H9 (cell line): ENCODE data around the gene TNIK. TPM values are rescaled to one million over a fixed set of nuclear protein-coding genes. Genes with fewer than 3 reads are reported as not detected.

Source experiments
- DNase-seq: peaks from one replicate; pipeline ENCODE4 v3.0.0-alpha.2; 2017
- H2AFZ ChIP-seq: one replicate; pipeline ENCODE4 v1.6.1; 2013; ENCODE audit warnings: mild to moderate bottlenecking, low read length, control low read depth, moderate library complexity
- H2AK5ac ChIP-seq: 2 replicates; pipeline ENCODE4 v1.6.1; 2013; ENCODE audit warnings: low read length, control low read depth, mixed read lengths; ENCODE audit not compliant: insufficient read length
- H2BK120ac ChIP-seq: one replicate; pipeline ENCODE4 v1.6.1; 2013; ENCODE audit warnings: low read depth, mild to moderate bottlenecking, low read length, control low read depth, inconsistent platforms; ENCODE audit not compliant: poor library complexity, severe bottlenecking
- H2BK12ac ChIP-seq: 2 replicates; pipeline ENCODE4 v1.6.1; 2013; ENCODE audit warnings: low read length, control low read depth, mixed read lengths, low read depth; ENCODE audit not compliant: insufficient read length
- H2BK15ac ChIP-seq: 2 replicates; pipeline ENCODE4 v1.6.1; 2013; ENCODE audit warnings: low read depth, low read length, control low read depth
- H2BK20ac ChIP-seq: one replicate; pipeline ENCODE4 v1.6.1; 2013; ENCODE audit warnings: low read depth, mild to moderate bottlenecking, low read length, control low read depth, inconsistent platforms; ENCODE audit not compliant: poor library complexity, severe bottlenecking
- H2BK5ac ChIP-seq: 2 replicates; pipeline ENCODE4 v1.6.1; 2013; ENCODE audit warnings: low read length, control low read depth, mixed read lengths; ENCODE audit not compliant: insufficient read length
- H3K14ac ChIP-seq: 2 replicates; pipeline ENCODE4 v1.6.1; 2013; ENCODE audit warnings: low read length, control low read depth; ENCODE audit not compliant: insufficient read depth
- H3K18ac ChIP-seq: 2 replicates; pipeline ENCODE4 v1.6.1; 2013; ENCODE audit warnings: low read depth, mild to moderate bottlenecking, mixed read lengths, low read length, control low read depth; ENCODE audit not compliant: insufficient read length
- H3K23ac ChIP-seq: 2 replicates; pipeline ENCODE4 v1.6.1; 2013; ENCODE audit warnings: low read length, control low read depth, mixed read lengths, low read depth; ENCODE audit not compliant: insufficient read length
- H3K23me2 ChIP-seq: 2 replicates; pipeline ENCODE4 v1.6.1; 2013; ENCODE audit warnings: low read depth, mild to moderate bottlenecking, mixed read lengths, low read length, control low read depth; ENCODE audit not compliant: insufficient read length, poor library complexity, severe bottlenecking
- H3K27ac ChIP-seq: 2 replicates; pipeline ENCODE4 v1.5.1; 2013; ENCODE audit warnings: low read length, control low read depth, mixed read lengths, low read depth; ENCODE audit not compliant: insufficient read length
- H3K27me3 ChIP-seq: 2 replicates; pipeline ENCODE4 v1.6.1; 2013; ENCODE audit warnings: low read length, control low read depth, inconsistent platforms; ENCODE audit not compliant: insufficient read depth
- H3K4ac ChIP-seq: 2 replicates; pipeline ENCODE4 v1.6.1; 2013; ENCODE audit warnings: low read depth, mild to moderate bottlenecking, control low read depth, inconsistent platforms, low read length, moderate library complexity
- H3K4me1 ChIP-seq: 2 replicates; pipeline ENCODE4 v1.6.1; 2013; ENCODE audit warnings: low read length, control low read depth, inconsistent platforms; ENCODE audit not compliant: insufficient read depth
- H3K4me2 ChIP-seq: 2 replicates; pipeline ENCODE4 v1.6.1; 2013; ENCODE audit warnings: low read length, control low read depth, mixed read lengths; ENCODE audit not compliant: insufficient read length, insufficient read depth
- H3K56ac ChIP-seq: 2 replicates; pipeline ENCODE4 v1.6.1; 2013; ENCODE audit warnings: low read depth, mild to moderate bottlenecking, mixed read lengths, low read length, control low read depth; ENCODE audit not compliant: insufficient read length
- H3K79me1 ChIP-seq: 2 replicates; pipeline ENCODE4 v1.6.1; 2013; ENCODE audit warnings: low read depth, mild to moderate bottlenecking, moderate library complexity, low read length, control low read depth, inconsistent platforms; ENCODE audit not compliant: insufficient read depth, poor library complexity, severe bottlenecking
- H3K79me2 ChIP-seq: 2 replicates; pipeline ENCODE4 v1.6.1; 2013; ENCODE audit warnings: low read length, control low read depth, inconsistent platforms; ENCODE audit not compliant: insufficient read depth
- H3K9ac ChIP-seq: 2 replicates; pipeline ENCODE4 v1.6.1; 2013; ENCODE audit warnings: low read length, control low read depth, mixed read lengths; ENCODE audit not compliant: insufficient read length; ENCODE audit errors: extremely low read depth
- H3K9me3 ChIP-seq: one replicate; pipeline ENCODE4 v1.6.1; 2013; ENCODE audit warnings: low read depth, low read length, inconsistent platforms; ENCODE audit not compliant: control insufficient read depth
- H3T11ph ChIP-seq: one replicate; pipeline ENCODE4 v1.6.1; 2013; ENCODE audit warnings: mild to moderate bottlenecking, low read length, control low read depth, inconsistent platforms
- H4K20me1 ChIP-seq: one replicate; pipeline ENCODE4 v1.6.1; 2013; ENCODE audit not compliant: control insufficient read depth, insufficient read length, insufficient read depth
- H4K5ac ChIP-seq: 2 replicates; pipeline ENCODE4 v1.6.1; 2013; ENCODE audit warnings: low read depth, mild to moderate bottlenecking, mixed read lengths, low read length, control low read depth; ENCODE audit not compliant: insufficient read length
- H4K8ac ChIP-seq: replicated peaks from 2 replicates; pipeline ENCODE4 v1.6.1; 2013; ENCODE audit warnings: low read length, control low read depth, mixed read lengths, low read depth; ENCODE audit not compliant: insufficient read length
- H4K91ac ChIP-seq: 2 replicates; pipeline ENCODE4 v1.6.1; 2013; ENCODE audit warnings: low read depth, mild to moderate bottlenecking, moderate library complexity, mixed read lengths, low read length, control low read depth; ENCODE audit not compliant: insufficient read length
- H3K27ac Mint-ChIP-seq, 3 experiments: 2 replicates in 2 of 3; 3 replicates in 1 of 3; pipeline ENCODE4 v1.8.0; 2020 to 2021; ENCODE audit warnings: mixed read lengths in 3 of 3, mild to moderate bottlenecking in 1 of 3, moderate library complexity in 1 of 3
- H3K27me3 Mint-ChIP-seq: 2 replicates; pipeline ENCODE4 v1.8.0; 2021; ENCODE audit warnings: low read depth, mild to moderate bottlenecking, moderate library complexity, mixed read lengths
- H3K36me3 Mint-ChIP-seq, 3 experiments: 2 replicates in 2 of 3; 3 replicates in 1 of 3; pipeline ENCODE4 v1.8.0; 2020 to 2021; ENCODE audit warnings: low read depth in 3 of 3, mixed read lengths in 3 of 3; ENCODE audit not compliant: insufficient read depth in 1 of 3
- H3K4me1 Mint-ChIP-seq, 2 experiments: 2 replicates each; pipeline ENCODE4 v1.8.0; 2020; ENCODE audit warnings: mixed read lengths in 2 of 2
- H3K4me3 Mint-ChIP-seq, 2 experiments: 2 replicates in 1 of 2; 3 replicates in 1 of 2; pipeline ENCODE4 v1.8.0; 2020 to 2021; ENCODE audit warnings: mild to moderate bottlenecking in 2 of 2, mixed read lengths in 2 of 2, moderate library complexity in 1 of 2
- H3K9me3 Mint-ChIP-seq, 2 experiments: 2 replicates in 1 of 2; 3 replicates in 1 of 2; pipeline ENCODE4 v1.8.0; 2020; ENCODE audit warnings: mild to moderate bottlenecking in 2 of 2, mixed read lengths in 2 of 2, moderate library complexity in 1 of 2
- CTCF ChIP-seq: fragments of 200-600 bp; sonication (generic); conservative IDR thresholded peaks from 3 replicates; pipeline ENCODE4 v1.8.0; 2021; ENCODE audit warnings: antibody characterized with exemption, mild to moderate bottlenecking
- WGBS: extraction: QIAGEN DNeasy Blood & Tissue Kit; methylation state at CpG from one replicate; pipeline ENCODE4 v1.1.7; 2013; ENCODE audit warnings: missing lambda C conversion rate, low lambda C conversion rate, mixed read lengths; ENCODE audit not compliant: insufficient read length; ENCODE audit errors: extremely low coverage; 5-methylcytosine and 5-hydroxymethylcytosine counted together
- total RNA-seq: library from RNA; stranded (reverse); gene quantifications from 2 replicates; pipeline ENCODE4 v1.2.1, GENCODE V29; 2021

Gene TNIK
- total RNA-seq, 1 experiment from 2014 or later, result 15.9 TPM

DNA sequence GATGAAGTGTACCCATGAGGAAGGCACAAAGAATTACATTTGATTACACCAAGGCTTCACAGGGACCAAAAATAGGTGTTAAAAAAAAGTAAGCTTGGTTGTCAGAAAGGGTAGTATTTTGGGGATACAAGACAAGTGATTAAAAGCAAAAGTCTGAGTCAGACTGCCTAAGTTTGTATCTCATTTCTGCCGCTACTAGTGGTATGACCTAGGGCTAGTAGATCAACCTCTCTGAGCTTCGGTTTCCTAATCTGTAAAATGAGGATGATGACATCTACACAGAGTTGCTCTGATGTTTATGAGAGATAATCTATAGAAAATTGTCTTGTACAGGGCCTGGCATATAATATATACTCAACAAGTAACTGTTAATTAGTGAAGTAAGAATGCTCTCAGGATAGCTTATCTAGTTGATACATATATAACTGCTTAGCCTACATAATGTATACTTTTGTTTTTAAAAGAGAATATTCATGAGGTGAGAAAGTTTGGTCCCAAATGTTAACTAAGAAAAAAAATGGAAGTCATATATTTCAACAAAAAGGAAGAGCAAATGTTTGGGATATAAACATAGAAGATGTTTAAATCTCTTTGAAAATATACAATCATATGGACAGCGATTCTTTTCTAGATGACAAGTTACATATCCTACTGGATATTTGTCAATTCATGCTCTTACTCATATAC is 270.7 kb downstream of the TNIK start:
- H3K4ac ChIP-seq, result no peak overlapping the region
- no peak overlapping the region for H3K14ac ChIP-seq
- no peak overlapping the region for H4K91ac ChIP-seq
- H4K8ac ChIP-seq, result no peak overlapping the region
- H2BK120ac ChIP-seq, result no peak overlapping the region
- no peak for DNase-seq
- H3K4me1 Mint-ChIP-seq, result peaks cover 16 to 19% of the 10 kb centered on the region in 2 experiments
- H3K27me3 Mint-ChIP-seq, result no peaks in the 10 kb centered on the region
- no peak overlapping the region for H2BK5ac ChIP-seq
- no peak overlapping the region for H3K56ac ChIP-seq
- no peak overlapping the region for H3T11ph ChIP-seq
- H3K23me2 ChIP-seq, result no peaks in the 10 kb centered on the region
- H2BK15ac ChIP-seq, result no peak overlapping the region
- H3K4me2 ChIP-seq, result no peak overlapping the region
- H3K27ac ChIP-seq, result no peak overlapping the region
- no peak overlapping the region for H3K18ac ChIP-seq
- no peaks in the 10 kb centered on the region for H3K9me3 Mint-ChIP-seq
- H3K4me3 Mint-ChIP-seq, result no peak overlapping the region
- no peak for TF ChIP-seq CTCF
- peaks cover 5% of the 10 kb centered on the region; the same call in 1 of the 2 replicates for H3K4me1 ChIP-seq
- H2AFZ ChIP-seq, result no peak overlapping the region
- H3K36me3 Mint-ChIP-seq, result peaks cover 0 to 1% (median 0%) of the 10 kb centered on the region in 3 experiments; a peak in 3 of 7 replicates
- 0 out of 2 replicates have a peak, but pooled peaks cover 1% of the 10 kb centered on the region for H3K79me2 ChIP-seq
- H3K27ac Mint-ChIP-seq, result no peak overlapping the region
- no peak overlapping the region for H2BK20ac ChIP-seq
- no peaks in the 10 kb centered on the region for H3K27me3 ChIP-seq
- WGBS, result no CpG with 5 or more reads among the region's 3 CpGs
- H3K9ac ChIP-seq, result no peak overlapping the region
- no peak overlapping the region for H3K23ac ChIP-seq
- no peak overlapping the region for H2BK12ac ChIP-seq
- no peaks in the 10 kb centered on the region for H4K20me1 ChIP-seq
- H3K9me3 ChIP-seq, result no peaks in the 10 kb centered on the region
- H2AK5ac ChIP-seq, result no peak overlapping the region
- H4K5ac ChIP-seq, result no peak overlapping the region
- no peaks in the 10 kb centered on the region for H3K79me1 ChIP-seq
